K562 (cell line): Measurements from ENCODE around the gene NUP107. TPM values are rescaled to one million over a fixed set of nuclear protein-coding genes. Genes with fewer than 3 reads are reported as not detected.

Source experiments
- ATAC-seq: fragments of 200-7000 bp; cut with Tn5 transposase; 3 replicates; pipeline ENCODE4 v1.9.1; 2020; ENCODE audit warnings: moderate library complexity
- BruUV-seq: library from RNA; stranded (reverse); fragments of 400-500 nt; replicated peaks from 2 replicates; lab custom pipeline; 2021; lab: Mats Ljungman, UMichigan
- CTCF ChIA-PET: fragments of 300-600 bp; formaldehyde crosslinking; extraction: SDS; loops from one replicate; lab custom pipeline; 2021; ENCODE audit warnings: low intra/inter-chr PET ratio; lab: Yijun Ruan, JAX
- POLR2A ChIA-PET: fragments of 300-600, 350-650 bp; sonication (Branson Sonifier 250); formaldehyde crosslinking; extraction: SDS; loops from one replicate; lab custom pipeline; 2021; ENCODE audit warnings: antibody characterized with exemption, inconsistent platforms; lab: Yijun Ruan, JAX
- DNase-seq, 4 experiments: peaks; one replicate each; pipeline versions ENCODE4 v3.0.0 to v3.0.0-alpha.2; 2011 to 2018; ENCODE audit warnings: low spot score in 3 of 4, mixed read lengths in 3 of 4; ENCODE audit errors: extremely low read depth in 1 of 4
- FAIRE-seq: peaks from 2 replicates; lab custom pipeline; 2011; peaks lifted over from hg19 to GRCh38; lab: Jason Lieb, UNC
- H2AFZ ChIP-seq: 2 replicates; pipeline ENCODE4 v1.6.0; 2011; ENCODE audit warnings: low read depth, low read length, control low read depth, inconsistent platforms
- H3K27ac ChIP-seq: fragments of 200-600 bp; 3 replicates; pipeline ENCODE4 v1.8.0; 2011; ENCODE audit warnings: low read depth, mild to moderate bottlenecking, control low read depth, inconsistent platforms, low read length, moderate library complexity, mixed read lengths; ENCODE audit errors: extremely low read depth
- H3K27me3 ChIP-seq, 2 experiments: fragments of 300-600 bp in 1 of 2; 2 replicates in 1 of 2; 3 replicates in 1 of 2; pipeline versions ENCODE4 v1.6.0 to v1.8.0; 2011; ENCODE audit warnings: inconsistent platforms in 2 of 2, low read length in 2 of 2, mild to moderate bottlenecking in 1 of 2, mixed read lengths in 1 of 2, moderate library complexity in 1 of 2; ENCODE audit not compliant: control insufficient read depth in 2 of 2, insufficient read depth in 2 of 2
- H3K36me3 ChIP-seq: fragments of 300-600 bp; 3 replicates; pipeline ENCODE4 v1.8.0; 2011; ENCODE audit warnings: mild to moderate bottlenecking, low read length, inconsistent platforms; ENCODE audit not compliant: control insufficient read depth, insufficient read depth
- H3K4me1 ChIP-seq, 2 experiments: fragments of 200-600 bp in 1 of 2; replicated peaks in 1 of 2; 2 replicates in 1 of 2; 3 replicates in 1 of 2; pipeline versions ENCODE4 v1.5.1 to v1.8.0; 2011; ENCODE audit warnings: inconsistent platforms in 2 of 2, low read length in 2 of 2, mild to moderate bottlenecking in 1 of 2, mixed read lengths in 1 of 2, moderate library complexity in 1 of 2; ENCODE audit not compliant: control insufficient read depth in 2 of 2, insufficient read depth in 2 of 2
- H3K4me2 ChIP-seq: 2 replicates; pipeline ENCODE4 v1.6.1; 2011; ENCODE audit warnings: low read length, control low read depth, inconsistent platforms, mixed read lengths; ENCODE audit not compliant: insufficient read depth
- H3K4me3 ChIP-seq: fragments of 200-600 bp; sonication (generic), shearing (Covaris generic); 2 replicates; pipeline ENCODE4 v1.5.1; 2016; ENCODE audit warnings: control low read depth, inconsistent platforms
- H3K79me2 ChIP-seq: fragments of 200-600 bp; 3 replicates; pipeline ENCODE4 v1.8.0; 2011; ENCODE audit warnings: low read length, inconsistent platforms; ENCODE audit not compliant: control insufficient read depth, insufficient read depth
- H3K9ac ChIP-seq, 2 experiments: 2 replicates each; pipeline versions ENCODE4 v1.6.0 to v1.6.1; 2011; ENCODE audit warnings: low read depth in 2 of 2, low read length in 2 of 2, control low read depth in 1 of 2, inconsistent platforms in 1 of 2, mild to moderate bottlenecking in 1 of 2, mixed read lengths in 1 of 2; ENCODE audit not compliant: insufficient read depth in 1 of 2
- H3K9me1 ChIP-seq: one replicate; pipeline ENCODE4 v1.6.0; 2011; ENCODE audit warnings: inconsistent platforms, mild to moderate bottlenecking, low read length, moderate library complexity; ENCODE audit not compliant: control insufficient read depth, insufficient read depth
- H3K9me3 ChIP-seq: replicated peaks from 2 replicates; pipeline ENCODE4 v1.5.1; 2011; ENCODE audit warnings: low read depth, low read length, inconsistent platforms; ENCODE audit not compliant: control insufficient read depth, insufficient read depth
- H4K20me1 ChIP-seq: replicated peaks from 2 replicates; pipeline ENCODE4 v1.6.1; 2011; ENCODE audit warnings: low read length, inconsistent platforms, mixed read lengths; ENCODE audit not compliant: control insufficient read depth, insufficient read depth
- BCLAF1 ChIP-seq, 2 experiments: fragments of 450-650 bp in 1 of 2; IDR thresholded peaks; 2 replicates each; pipeline ENCODE4 v1.6.1; 2011 to 2017; ENCODE audit warnings: low read depth in 2 of 2, antibody characterized with exemption in 1 of 2, borderline replicate concordance in 1 of 2, low read length in 1 of 2, mild to moderate bottlenecking in 1 of 2, mixed read lengths in 1 of 2; ENCODE audit not compliant: control insufficient read depth in 1 of 2
- CBFA2T3 ChIP-seq: fragments of 450-650 bp; IDR thresholded peaks from 2 replicates; pipeline ENCODE4 v1.6.1; 2017
- FOXK1 ChIP-seq: sonication (generic); formaldehyde crosslinking; IDR thresholded peaks from 2 replicates; pipeline ENCODE4 v1.8.0; 2022; ENCODE audit warnings: missing genetic modification reagents, mild to moderate bottlenecking, borderline replicate concordance
- IFI16 ChIP-seq: fragments of 250-450 bp; sonication (Bioruptor Pico); IDR thresholded peaks from 2 replicates; pipeline ENCODE4 v2.1.2; 2022; ENCODE audit warnings: mild to moderate bottlenecking, inconsistent platforms
- MCM3 ChIP-seq: fragments of 450-650 bp; IDR thresholded peaks from 2 replicates; pipeline ENCODE4 v1.6.1; 2016
- MEF2A ChIP-seq: IDR thresholded peaks from 2 replicates; pipeline ENCODE4 v1.6.1; 2011; ENCODE audit warnings: low read depth, mild to moderate bottlenecking, low read length, moderate library complexity; ENCODE audit not compliant: control insufficient read depth
- NFIC ChIP-seq: fragments of 450-650 bp; IDR thresholded peaks from 2 replicates; pipeline ENCODE4 v1.6.1; 2017; ENCODE audit warnings: mild to moderate bottlenecking, inconsistent platforms
- XRCC3 ChIP-seq: fragments of 450-650 bp; IDR thresholded peaks from 2 replicates; pipeline ENCODE4 v1.6.1; 2017; ENCODE audit warnings: mild to moderate bottlenecking, moderate library complexity
- YY1 ChIP-seq, 3 experiments: IDR thresholded peaks; 2 replicates each; pipeline ENCODE4 v1.6.1; 2011; ENCODE audit warnings: low read length in 2 of 3, mild to moderate bottlenecking in 2 of 3, moderate library complexity in 2 of 3, borderline replicate concordance in 1 of 3, control low read depth in 1 of 3, low read depth in 1 of 3; ENCODE audit not compliant: insufficient read depth in 3 of 3, insufficient replicate concordance in 2 of 3, control insufficient read depth in 1 of 3, insufficient read length in 1 of 3; ENCODE audit errors: extremely low read depth in 1 of 3
- ZBED1 ChIP-seq: IDR thresholded peaks from 2 replicates; pipeline ENCODE4 v1.6.1; 2014
- ZFP30 ChIP-seq: fragments of 250-450 bp; sonication (Bioruptor Pico); IDR thresholded peaks from 2 replicates; pipeline ENCODE4 v1.8.0; 2022; ENCODE audit warnings: moderate library complexity, mild to moderate bottlenecking, inconsistent platforms, borderline replicate concordance
- ZNF217 ChIP-seq: sonication (generic); formaldehyde crosslinking; IDR thresholded peaks from 2 replicates; pipeline ENCODE4 v1.8.0; 2022; ENCODE audit warnings: mild to moderate bottlenecking, missing genetic modification reagents
- WGBS: fragments of 100-300 bp; shearing (Covaris generic); methylation state at CpG from one replicate; pipeline ENCODE4 v1.1.6; 2016; ENCODE audit warnings: low coverage, mixed read lengths; ENCODE audit not compliant: insufficient coverage; ENCODE audit errors: missing lambda C conversion rate; 5-methylcytosine and 5-hydroxymethylcytosine counted together
- in situ Hi-C: fragments of 300-500 bp; cut with MboI; formaldehyde crosslinking; loops from 4 replicates; pipeline ENCODE4 v1.15.0; 2018; ENCODE audit warnings: inconsistent platforms, mixed read lengths
- intact Hi-C: fragments of 100-400 bp; cut with micrococcal nuclease; formaldehyde crosslinking; loops from 2 replicates; pipeline ENCODE4 v1.14.2; 2022
- polyA plus RNA-seq, 8 experiments: library from polyadenylated mRNA; depleted of rRNA in 4 of 8; stranded (reverse) in 5 of 8; unstranded in 3 of 8; fragments of >200 nt; fragmentation: Nextera tagmentation in 2 of 8; fragmentation: Illumina TruSeq in 1 of 8; extraction: Ambion mirVana in 2 of 8; extraction: Trizol in 1 of 8; gene quantifications; 2 replicates each; pipeline versions ENCODE4 v1.2.1 to v1.2.3, GENCODE V29; 2011 to 2014; ENCODE audit warnings: inconsistent platforms in 1 of 8, missing spikeins in 1 of 8
- total RNA-seq, 7 experiments: library from RNA; depleted of rRNA in 6 of 7; stranded (reverse); fragments of >200 nt in 6 of 7; fragmentation: Illumina TruSeq in 2 of 7; extraction: Trizol in 2 of 7; gene quantifications; 2 replicates each; pipeline versions ENCODE4 v1.2.1 to v1.2.3, GENCODE V29; 2011 to 2021; ENCODE audit warnings: low replicate concordance in 1 of 7
- TF ChIP-seq, protein P1 (sequence below): fragments of 250-450 bp; sonication (Bioruptor Pico); IDR thresholded peaks from 2 replicates; pipeline ENCODE4 v1.5.1; 2021; ENCODE audit warnings: mild to moderate bottlenecking

The NUP107 gene
- total and polyA plus RNA-seq, 9 of the 15 experiments (the other 6 are each of a cell fraction or from before 2014, with no cell fraction given) = 129 to 277 (median 199) TPM

DNA sequence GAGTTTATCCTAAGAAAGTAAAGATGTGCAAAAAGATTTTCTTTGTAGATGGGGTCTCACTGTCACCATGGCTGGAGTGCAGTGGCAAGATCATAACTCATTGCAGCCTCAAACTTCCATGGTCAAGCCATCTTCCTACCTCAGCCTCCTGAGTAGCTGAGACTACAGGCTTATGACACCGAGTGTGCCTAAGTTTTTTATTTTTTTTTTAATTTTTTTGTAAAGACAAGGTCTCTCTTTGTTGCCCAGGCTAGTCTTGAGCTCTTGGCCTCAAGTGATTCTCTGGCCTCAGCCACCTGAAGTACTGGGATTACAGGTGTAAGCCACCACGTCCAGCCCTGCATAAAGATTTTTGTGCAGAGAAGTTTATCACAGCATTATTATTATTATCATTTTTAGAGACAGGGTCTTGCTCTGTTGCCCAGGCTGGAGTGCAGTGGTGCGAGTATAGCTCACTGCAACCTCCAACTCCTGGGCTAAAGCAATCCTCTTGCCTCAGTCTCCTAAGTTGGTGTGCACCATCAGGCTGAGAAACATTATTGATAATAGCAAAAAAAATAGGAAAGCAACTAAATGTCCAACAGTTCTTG is 101.9 kb downstream of the NUP107 start (continued):
- TF ChIP-seq BCLAF1 (IDR thresholded peaks at IDR 0.05; ENCODE audit: borderline replicate concordance in 1 of 2, control insufficient read depth in 1 of 2, low read depth in 2 of 2, low read length in 1 of 2) (no peak), ZNF217 (CRISPR knock-in tag) (no peak), FOXK1 (CRISPR knock-in tag) (no peak), NFIC (no peak), MEF2A (no peak)

DNA sequence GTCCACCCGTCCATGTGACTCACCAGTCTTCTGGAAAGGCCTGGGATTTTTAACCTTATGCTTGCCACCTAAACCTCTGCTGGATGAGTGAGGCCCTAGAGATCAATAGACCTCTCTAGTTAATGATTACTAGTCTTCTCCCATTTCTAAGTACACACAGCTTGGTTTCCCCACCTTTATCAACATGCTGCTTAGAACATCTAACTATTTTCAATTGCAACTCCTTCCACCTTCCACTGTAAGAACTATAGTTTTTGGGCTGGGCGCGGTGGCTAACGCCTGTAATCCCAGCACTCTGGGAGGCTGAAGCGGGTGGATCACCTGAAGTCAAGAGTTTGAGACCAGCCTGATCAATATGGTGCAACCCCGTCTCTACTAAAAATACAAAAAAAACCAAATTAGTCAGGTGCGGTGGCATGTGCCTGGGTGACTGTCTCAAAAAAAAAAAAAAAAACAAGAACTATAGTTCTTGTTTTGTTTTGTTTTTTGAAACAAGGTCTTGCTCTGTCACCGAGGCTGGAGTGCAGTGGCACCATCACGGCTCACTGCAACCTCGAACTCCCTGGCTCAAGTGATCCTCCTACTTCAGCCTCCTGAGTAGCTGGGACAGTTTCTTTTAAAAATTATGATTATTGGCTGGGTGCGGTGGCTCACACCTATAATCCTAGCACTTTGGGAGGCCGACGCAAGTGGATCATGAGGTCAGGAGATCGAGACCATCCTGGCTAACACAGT is 102.5 kb downstream of the NUP107 start:
- Histone ChIP-seq H3K9ac (no peak overlapping the region), H4K20me1 (no peaks in the 10 kb centered on the region), H2AFZ (no peak overlapping the region), H3K9me1 (no peaks in the 10 kb centered on the region), H3K4me2 (no peak overlapping the region), H3K9me3 (no peaks in the 10 kb centered on the region), H3K4me1 (peaks cover 4 to 8% of the 10 kb centered on the region in 2 experiments; a peak in 4 of 5 replicates), H3K79me2 (no peaks in the 10 kb centered on the region), H3K36me3 (no peaks in the 10 kb centered on the region), H3K4me3 (no peak overlapping the region), H3K27me3 (no peaks in the 10 kb centered on the region), H3K27ac (no peak overlapping the region)
- FAIRE-seq (no peak), ATAC-seq (no peak), DNase-seq (no peak)
- BruUV-seq = no TSS peak
- CTCF ChIA-PET = no interaction called here
- in situ Hi-C loops = no loop called here
- intact Hi-C loops = no loop called here
- WGBS = 82% methylated on average over 11 of the region's 14 CpGs
- POLR2A ChIA-PET = interaction anchor here (2.1 kb wide), 1 partner anchor 18 kb away, joined by 6 read pairs; the partner anchor contains the start of gene MDM2
- TF ChIP-seq, protein P1, sequence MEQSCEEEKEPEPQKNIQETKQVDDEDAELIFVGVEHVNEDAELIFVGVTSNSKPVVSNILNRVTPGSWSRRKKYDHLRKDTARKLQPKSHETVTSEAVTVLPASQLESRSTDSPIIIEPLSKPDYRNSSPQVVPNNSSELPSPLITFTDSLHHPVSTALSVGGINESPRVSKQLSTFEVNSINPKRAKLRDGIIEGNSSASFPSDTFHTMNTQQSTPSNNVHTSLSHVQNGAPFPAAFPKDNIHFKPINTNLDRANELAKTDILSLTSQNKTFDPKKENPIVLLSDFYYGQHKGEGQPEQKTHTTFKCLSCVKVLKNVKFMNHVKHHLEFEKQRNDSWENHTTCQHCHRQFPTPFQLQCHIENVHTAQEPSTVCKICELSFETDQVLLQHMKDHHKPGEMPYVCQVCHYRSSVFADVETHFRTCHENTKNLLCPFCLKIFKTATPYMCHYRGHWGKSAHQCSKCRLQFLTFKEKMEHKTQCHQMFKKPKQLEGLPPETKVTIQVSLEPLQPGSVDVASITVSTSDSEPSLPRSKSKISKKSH = no peak
- TF ChIP-seq IFI16 (CRISPR knock-in tag) = no peak
- TF ChIP-seq ZFP30 (CRISPR knock-in tag) = no peak
- no peak for TF ChIP-seq CBFA2T3
- TF ChIP-seq ZBED1 = no peak
- TF ChIP-seq YY1 (IDR thresholded peaks at IDR 0.05; ENCODE audit: borderline replicate concordance in 1 of 3, control insufficient read depth in 1 of 3, extremely low read depth in 1 of 3, insufficient read depth in 3 of 3, insufficient read length in 1 of 3, insufficient replicate concordance in 2 of 3, low read depth in 1 of 3, low read length in 2 of 3) = no peak
- TF ChIP-seq XRCC3 = no peak
- TF ChIP-seq MCM3 = no peak
